NCI-H187 treated with DMSO at 0.1 percent for 48 hours (cell line): Measurements from ENCODE around the gene PRPF19.

Source experiments
- DNase-seq: peaks from one replicate; lab custom pipeline; 2025; lab: John Stamatoyannopoulos, UW

The PRPF19 gene

DNA sequence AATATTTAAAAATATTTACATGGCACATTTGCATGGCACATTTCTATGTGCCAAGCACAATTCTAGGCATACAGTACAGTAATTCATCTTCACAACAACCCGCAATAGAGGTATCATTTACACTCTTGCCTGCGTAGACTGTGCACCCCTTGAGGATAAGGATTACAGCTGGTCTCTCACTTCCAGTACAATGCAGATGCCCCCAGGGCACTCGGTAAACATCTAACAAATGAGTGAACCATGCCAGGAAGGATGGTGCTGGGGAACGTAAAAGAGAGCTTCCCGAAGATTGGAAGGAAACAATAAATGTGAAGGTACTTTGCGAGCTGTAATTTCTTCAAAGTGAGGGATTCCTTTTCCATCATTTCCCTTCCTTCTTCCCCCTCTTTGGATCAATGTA is 1.3 kb downstream of the PRPF19 start:
- no peak for DNase-seq

- no peak for DNase-seq
These were observed 3.8 kb downstream of the PRPF19 start for GRCh38 chr11:60902625-60903024.

- DNase-seq = no peak
These were observed 5.5 kb downstream of the PRPF19 start for GRCh38 chr11:60900673-60901404.

GRCh38 chr11:60899977-60900376 is 6.4 kb downstream of the PRPF19 start:
- DNase-seq = no peak

DNA sequence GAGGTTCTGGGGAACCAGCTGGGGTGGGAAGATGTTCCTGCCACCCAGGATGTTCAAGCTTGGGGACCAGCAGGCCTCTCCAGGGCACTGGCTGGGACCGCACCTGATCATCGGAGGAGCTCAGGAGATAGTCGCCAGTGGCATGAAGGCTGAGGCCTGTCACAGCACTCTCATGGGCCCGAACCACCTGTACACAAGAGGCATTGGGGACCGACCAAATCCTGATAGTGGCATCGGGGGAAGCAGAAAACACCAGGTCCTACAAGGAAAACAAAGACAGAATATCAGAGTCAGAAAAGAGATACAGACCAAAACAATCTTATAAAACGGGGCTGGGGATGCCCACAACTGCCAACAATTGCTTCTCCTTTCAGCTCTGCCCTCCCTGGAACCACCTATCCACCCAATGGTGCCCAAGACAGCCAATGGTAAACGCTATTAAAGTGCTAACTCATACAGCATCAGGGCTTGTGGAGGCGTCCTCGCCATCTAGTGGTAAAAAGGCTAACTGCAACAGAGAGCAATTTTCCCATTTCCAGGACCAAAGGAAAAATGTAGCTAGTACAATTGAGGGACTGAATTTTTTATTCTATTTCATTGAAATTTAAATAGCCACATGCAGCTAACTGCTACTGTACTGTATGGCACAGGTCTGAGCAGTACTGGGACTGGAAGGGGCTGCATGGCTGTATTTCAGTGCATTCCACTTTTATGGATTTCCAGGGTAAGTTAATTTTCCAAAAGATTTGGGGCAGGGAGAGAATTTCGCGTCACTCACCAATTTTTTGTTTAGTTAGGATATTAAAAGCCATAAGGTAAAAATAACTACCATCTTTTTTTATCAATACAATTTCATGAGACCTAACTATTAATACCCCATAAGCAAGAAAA is 7.1 kb downstream of the PRPF19 start:
- DNase-seq = no peak

- no peak for DNase-seq
These were observed 8.9 kb downstream of the PRPF19 start for GRCh38 chr11:60897496-60897895.

- no peak for DNase-seq
These were observed 10.7 kb downstream of the PRPF19 start for GRCh38 chr11:60895687-60896086.

DNA sequence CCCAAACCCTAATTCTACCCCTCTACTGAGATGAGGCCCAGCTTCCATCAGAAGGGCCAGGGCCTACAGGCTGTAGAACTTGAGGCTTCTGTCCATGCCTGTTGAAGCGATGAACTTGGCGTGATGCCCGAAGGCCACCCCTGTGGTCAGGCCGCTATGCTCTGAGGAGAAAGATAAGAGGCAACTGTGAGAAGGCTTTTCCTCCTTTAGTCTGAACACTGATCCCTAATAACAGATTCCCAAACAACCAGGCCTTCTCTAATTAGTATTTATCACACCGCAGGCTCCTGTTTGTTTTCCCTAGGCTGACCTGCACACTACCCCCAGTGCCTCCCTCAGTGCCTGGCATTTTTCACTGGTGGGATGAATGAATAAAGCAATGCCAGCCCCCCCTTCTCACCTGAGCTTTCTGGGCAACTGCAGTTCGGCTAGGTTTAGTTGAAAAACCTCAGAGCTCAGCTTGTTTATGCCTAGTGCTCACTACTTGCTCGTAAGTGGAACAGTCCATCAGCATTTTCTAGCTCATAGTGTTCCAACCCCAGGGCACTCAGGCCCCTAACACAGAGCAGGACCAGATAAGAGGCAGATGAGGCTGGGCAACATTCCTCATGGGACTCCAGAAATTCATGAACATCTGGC is 15.2 kb downstream of the PRPF19 start:
- no peak for DNase-seq

DNA sequence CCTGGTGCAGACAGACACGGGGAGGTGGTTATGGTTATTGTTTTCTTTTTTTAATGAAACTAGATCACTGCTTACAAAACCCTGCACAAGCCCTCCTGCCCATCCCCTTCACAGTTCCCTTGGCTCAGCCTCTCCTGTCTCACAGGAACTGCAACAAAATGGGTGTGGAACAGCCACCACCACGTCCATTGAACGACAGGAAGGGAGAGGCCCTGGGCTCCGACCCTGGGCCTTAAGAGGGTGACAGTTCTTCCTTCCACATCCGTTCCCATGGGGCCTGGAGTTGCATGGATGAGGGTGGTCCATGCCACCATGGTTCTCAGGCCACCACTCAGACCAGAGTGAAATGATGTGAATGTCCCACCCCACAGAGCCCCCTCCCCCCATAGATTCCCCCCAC is 15.7 kb downstream of the PRPF19 start:
- no peak for DNase-seq

DNA sequence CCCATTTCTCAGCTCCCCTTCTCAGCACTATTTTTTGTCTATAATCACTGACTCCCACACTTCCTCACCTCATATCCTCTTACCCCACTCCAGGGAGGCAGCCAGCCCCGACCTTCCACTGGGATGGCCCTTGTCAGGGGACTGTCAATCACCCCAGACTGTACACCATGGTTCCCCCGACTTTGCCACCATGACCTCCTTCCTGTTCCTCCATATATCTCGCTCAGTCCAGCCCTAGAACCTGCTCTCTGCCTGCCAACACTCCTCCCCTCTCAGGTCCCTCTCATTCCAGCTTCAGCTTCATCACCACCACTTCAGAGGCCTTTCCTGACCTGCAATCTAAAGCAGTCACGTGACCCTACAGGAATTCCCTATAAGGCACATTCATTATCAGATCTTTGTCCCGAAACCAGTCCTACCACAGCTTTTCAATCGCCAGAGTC is 16.5 kb downstream of the PRPF19 start:
- no peak for DNase-seq

- peak; percentile 17 for DNase-seq
These were observed 18.8 kb downstream of the PRPF19 start for GRCh38 chr11:60887556-60887955.

GRCh38 chr11:60880643-60881282 is 25.6 kb downstream of the PRPF19 start:
- peak; percentile 19 for DNase-seq

DNA sequence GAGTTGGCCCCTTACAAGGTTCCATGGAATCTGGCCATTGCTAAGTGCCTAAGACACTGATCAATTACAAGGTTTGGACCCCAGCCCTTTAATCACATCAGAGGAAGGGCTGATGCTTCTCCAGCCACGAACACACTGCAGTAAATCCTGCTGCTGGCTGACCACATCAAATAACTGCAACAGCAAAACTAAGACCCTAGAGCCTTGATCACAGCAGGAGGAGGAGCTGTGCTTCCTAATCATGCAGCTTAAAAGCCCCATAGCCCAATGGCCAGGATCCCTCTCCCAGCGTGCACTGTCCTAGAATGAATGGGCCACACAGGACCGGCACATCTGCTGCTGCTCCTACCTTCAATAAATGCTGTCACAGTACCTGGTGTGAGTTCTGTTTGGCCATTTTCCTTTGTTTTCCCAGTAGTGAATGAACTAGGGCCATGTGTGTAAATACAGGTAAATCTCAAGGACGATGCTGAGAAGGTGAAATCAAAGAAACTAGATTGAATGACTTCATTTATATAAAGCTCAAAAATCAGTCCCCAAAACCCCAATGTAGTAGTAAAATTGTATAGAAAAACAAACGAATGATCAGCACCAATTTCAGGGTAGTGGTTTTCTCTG is 26.3 kb downstream of the PRPF19 start:
- DNase-seq = no peak

DNA sequence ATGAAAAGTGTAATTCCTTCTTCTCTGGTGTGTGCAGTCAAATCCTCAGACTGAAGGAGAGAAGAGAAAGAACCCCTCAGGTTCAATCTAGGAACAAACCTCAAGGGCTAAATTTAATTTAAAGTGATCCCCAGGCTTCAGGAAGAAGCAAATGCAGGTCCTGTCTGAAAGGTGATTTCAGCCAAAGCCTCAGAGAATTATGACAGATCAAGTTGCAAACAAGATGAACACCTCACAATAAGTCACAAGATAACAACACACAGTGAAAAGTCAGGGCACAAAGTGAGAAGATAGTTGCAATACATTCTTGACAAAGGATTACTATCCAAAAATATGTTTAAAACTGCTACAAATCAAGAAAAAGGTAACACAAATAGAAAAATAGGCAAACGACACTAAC is 27.3 kb downstream of the PRPF19 start:
- no peak for DNase-seq

DNA sequence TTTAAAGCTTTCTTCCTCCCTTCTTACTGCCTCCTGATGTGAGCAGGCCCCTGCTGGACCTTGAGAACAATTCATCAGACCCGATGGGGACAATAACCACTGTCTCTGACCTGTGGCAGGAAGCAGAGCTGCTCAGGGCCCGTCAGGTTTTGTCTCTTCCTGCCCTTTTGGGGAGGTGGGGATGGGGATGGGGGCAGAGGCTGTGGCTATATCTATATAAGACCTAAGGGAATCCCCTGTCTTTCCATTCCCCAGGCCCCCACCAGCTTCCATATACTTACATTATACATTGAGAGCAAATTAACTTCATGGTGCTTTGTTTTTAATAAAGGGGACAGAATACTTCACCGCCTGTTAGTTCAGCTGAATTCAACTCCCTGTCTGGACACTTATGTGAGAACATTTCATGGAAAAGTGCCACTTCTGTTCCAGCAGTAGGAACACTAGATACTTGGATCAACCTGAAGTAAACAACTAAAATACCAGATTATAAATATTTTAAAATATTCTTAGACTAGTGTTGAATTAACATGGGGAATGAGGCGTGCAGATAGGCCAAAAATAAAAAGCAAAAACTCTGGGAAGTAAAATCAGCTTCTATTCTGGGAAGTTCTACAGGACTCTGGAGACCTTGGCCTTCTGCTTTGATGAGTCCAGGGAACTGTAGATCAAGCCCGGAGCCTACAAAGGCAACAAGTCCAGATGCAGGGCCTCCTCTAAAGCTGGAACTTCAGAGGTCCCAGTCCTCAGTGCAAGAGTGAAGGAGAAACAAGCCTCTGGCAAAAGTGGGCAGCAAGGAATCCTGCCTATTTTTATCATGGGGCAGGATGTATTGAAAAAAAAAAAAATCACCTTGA is 27.9 kb downstream of the PRPF19 start:
- DNase-seq = no peak

DNA sequence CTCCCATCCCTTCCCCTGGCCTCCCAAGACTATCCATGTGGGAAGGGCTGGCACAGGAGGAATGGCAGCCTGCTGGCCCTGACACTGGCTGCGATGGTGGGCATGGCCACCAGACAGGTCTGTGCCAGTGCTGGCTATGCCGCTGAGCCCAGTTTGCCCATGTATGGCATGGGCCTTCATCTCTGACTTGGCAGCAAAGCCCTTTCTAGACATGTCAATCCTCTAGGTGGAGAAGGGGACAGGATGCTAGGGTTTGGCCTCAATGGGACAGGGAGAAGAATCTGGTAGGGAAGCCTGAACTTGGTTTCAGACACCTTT is 30.3 kb downstream of the PRPF19 start:
- DNase-seq = no peak

GRCh38 chr11:60875366-60876167 is 30.8 kb downstream of the PRPF19 start:
- no peak for DNase-seq

GRCh38 chr11:60874421-60875365 is 31.7 kb downstream of the PRPF19 start:
- no peak for DNase-seq

DNA sequence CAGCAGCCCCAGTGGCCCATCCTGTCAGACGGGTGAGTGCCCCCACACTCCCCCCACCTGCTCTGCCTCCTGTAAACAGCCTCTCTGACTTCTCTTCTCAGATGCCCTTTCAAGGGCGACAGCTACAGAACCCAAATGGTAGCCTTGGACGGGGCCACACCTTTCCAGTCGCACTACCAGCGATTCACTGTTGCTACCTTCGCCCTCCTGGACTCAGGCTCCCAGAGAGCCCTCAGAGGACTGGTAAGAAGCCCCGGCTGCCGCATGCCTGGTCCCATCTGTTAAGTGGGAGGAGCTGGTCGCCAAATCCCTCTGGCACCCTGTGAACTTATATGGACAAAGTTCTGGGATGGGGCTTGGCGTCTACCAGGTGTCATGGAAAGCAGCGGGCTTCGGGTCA is 32.9 kb downstream of the PRPF19 start:
- DNase-seq = no peak
